ENCODE data around the gene STAB2. TPM values are rescaled to one million over a fixed set of nuclear protein-coding genes. Genes with fewer than 3 reads are reported as not detected.

STAB2 gene
- total and polyA plus RNA-seq, 11 donors: 0.12 to 3.5 (median 0.37) TPM; not detected in 6

DNA sequence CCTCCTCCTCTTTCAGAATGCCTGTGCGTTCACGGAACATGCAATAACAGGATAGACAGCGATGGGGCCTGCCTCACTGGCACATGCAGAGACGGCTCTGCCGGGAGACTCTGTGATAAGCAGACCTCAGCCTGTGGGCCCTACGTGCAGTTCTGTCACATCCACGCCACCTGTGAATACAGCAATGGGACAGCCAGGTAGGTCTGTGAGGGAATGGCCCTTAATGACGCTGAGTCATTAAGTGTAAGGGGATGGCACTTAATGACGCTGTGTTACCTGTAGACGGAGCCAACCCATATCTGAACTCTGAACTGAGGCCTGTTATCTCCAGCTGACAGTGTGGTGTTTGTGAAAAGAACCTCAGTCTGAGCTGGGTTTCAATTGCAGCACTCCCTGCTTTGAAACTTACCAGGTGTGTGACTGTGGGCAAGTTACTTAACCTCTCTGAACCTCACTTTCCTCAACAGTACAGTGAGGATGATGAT is 86.9 kb downstream of the STAB2 start:
- WGBS, 4 donors: 82 to 97% (median 86%) methylated on average over 6 to 10 of the region's 10 CpGs
- Histone ChIP-seq H3K4me3 (no peak overlapping the region), H3K4me1 (no peaks in the 10 kb centered on the region), H3K9me3 (no peaks in the 10 kb centered on the region), H3K27me3 (peaks cover 0 to 15% (median 0%) of the 10 kb centered on the region in 9 donors), H3K36me3 (no peaks in the 10 kb centered on the region), H3K27ac (no peak overlapping the region)
- intact Hi-C loops (cut with DNase I): no loop called here
- no peak for DNase-seq
- no peak for ATAC-seq
- TF ChIP-seq POLR2A (IDR thresholded peaks at IDR 0.05): no peak
- TF ChIP-seq, protein P1, sequence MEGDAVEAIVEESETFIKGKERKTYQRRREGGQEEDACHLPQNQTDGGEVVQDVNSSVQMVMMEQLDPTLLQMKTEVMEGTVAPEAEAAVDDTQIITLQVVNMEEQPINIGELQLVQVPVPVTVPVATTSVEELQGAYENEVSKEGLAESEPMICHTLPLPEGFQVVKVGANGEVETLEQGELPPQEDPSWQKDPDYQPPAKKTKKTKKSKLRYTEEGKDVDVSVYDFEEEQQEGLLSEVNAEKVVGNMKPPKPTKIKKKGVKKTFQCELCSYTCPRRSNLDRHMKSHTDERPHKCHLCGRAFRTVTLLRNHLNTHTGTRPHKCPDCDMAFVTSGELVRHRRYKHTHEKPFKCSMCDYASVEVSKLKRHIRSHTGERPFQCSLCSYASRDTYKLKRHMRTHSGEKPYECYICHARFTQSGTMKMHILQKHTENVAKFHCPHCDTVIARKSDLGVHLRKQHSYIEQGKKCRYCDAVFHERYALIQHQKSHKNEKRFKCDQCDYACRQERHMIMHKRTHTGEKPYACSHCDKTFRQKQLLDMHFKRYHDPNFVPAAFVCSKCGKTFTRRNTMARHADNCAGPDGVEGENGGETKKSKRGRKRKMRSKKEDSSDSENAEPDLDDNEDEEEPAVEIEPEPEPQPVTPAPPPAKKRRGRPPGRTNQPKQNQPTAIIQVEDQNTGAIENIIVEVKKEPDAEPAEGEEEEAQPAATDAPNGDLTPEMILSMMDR (IDR thresholded peaks at IDR 0.05): no peak

DNA sequence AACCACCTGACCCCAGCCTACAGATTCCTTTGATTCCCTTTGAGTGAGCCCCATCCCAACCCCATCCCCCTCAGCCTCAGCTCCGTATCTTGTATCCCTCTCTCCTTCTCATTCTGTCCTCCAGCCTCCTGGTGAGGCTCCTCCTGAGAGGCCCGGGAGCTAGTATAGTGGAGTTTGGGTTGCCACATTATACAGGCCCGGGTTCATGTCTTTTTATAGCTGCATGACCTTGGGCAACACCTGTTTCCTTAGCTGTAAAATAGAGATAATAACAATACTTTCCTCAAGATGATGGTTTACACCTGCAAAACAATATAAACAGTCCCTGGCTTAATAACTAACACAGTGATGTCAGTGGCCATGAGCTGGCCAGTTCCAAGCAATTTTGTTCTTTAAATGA is 89.8 kb downstream of the STAB2 start:
- ATAC-seq (no peak), DNase-seq (no peak)
- H3K4me3 ChIP-seq: no peak overlapping the region
- WGBS, 4 donors: 58 to 76% (median 67%) methylated on average over 3 of the region's 3 CpGs
- H3K4me1 ChIP-seq: peaks cover 0 to 21% (median 5%) of the 10 kb centered on the region in 12 donors
- H3K27ac ChIP-seq: no peak overlapping the region
- H3K27me3 ChIP-seq: peaks cover 0 to 15% (median 0%) of the 10 kb centered on the region in 9 donors
- no peaks in the 10 kb centered on the region for H3K9me3 ChIP-seq
- TF ChIP-seq POLR2A (IDR thresholded peaks at IDR 0.05): no peak
- TF ChIP-seq, protein P1 (IDR thresholded peaks at IDR 0.05): no peak
- no peaks in the 10 kb centered on the region for H3K36me3 ChIP-seq
- intact Hi-C loops (cut with DNase I): no loop called here

GRCh38 chr12:103677341-103677740 is 90.3 kb downstream of the STAB2 start:
- Histone ChIP-seq H3K27ac (no peak overlapping the region), H3K4me3 (no peak overlapping the region), H3K4me1 (peaks cover 0 to 21% (median 5%) of the 10 kb centered on the region in 12 donors), H3K27me3 (peaks cover 0 to 15% (median 0%) of the 10 kb centered on the region in 9 donors), H3K9me3 (no peaks in the 10 kb centered on the region), H3K36me3 (no peaks in the 10 kb centered on the region)
- TF ChIP-seq POLR2A (IDR thresholded peaks at IDR 0.05): no peak
- TF ChIP-seq, protein P1 (IDR thresholded peaks at IDR 0.05): no peak
- WGBS, 4 donors: 64 to 81% (median 71%) methylated on average over 8 of the region's 8 CpGs
- intact Hi-C loops (cut with DNase I): no loop called here
- ATAC-seq (no peak), DNase-seq (no peak)

DNA sequence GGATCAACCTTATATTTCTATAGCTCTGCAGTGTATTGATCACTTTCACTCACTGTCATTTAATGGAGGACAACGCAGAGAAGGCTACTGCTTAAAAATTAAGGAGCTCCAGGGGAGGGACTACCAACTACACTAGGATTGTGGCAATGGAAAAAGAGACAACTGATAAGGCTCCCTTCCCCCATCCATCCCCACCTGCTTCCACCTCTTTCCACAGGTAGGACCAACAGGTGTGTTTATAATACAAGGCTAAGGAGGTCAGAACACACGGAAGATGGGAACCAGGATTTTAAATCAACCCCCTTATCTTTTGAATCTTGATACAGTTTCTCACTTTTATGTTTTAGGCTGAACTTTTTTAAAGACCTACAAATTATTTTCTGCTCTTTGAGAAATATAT is 90.8 kb downstream of the STAB2 start:
- Histone ChIP-seq H3K9me3 (no peaks in the 10 kb centered on the region), H3K27me3 (peaks cover 0 to 15% (median 0%) of the 10 kb centered on the region in 9 donors), H3K4me3 (no peak overlapping the region), H3K27ac (no peak overlapping the region), H3K36me3 (no peaks in the 10 kb centered on the region), H3K4me1 (peaks cover 0 to 21% (median 5%) of the 10 kb centered on the region in 12 donors)
- TF ChIP-seq POLR2A (IDR thresholded peaks at IDR 0.05): no peak
- TF ChIP-seq, protein P1 (IDR thresholded peaks at IDR 0.05): no peak
- DNase-seq (no peak), ATAC-seq (no peak)
- WGBS, 4 donors: 87 to 94% (median 90%) methylated on average over 2 of the region's 2 CpGs
- intact Hi-C loops (cut with DNase I): no loop called here

Data from heart left ventricle (tissue), 16 donors.